WTC11 (cell line): ENCODE results near the gene SYMPK. TPM values are rescaled to one million over a fixed set of nuclear protein-coding genes. Genes with fewer than 3 reads are reported as not detected.
A peak's percentile ranks its signal among the peaks of the same experiment; 100 is the strongest.

ENCODE experiments used
- ATAC-seq: fragments of 200-7000 bp; cut with Tn5 transposase; 2 replicates; pipeline ENCODE4 v1.10.0; 2021; ENCODE audit warnings: mild to moderate bottlenecking, moderate library complexity
- CTCF ChIA-PET: fragments of 300-600 bp; sonication (Branson Sonifier 250); formaldehyde crosslinking; loops from one replicate; lab custom pipeline; 2021; ENCODE audit warnings: antibody characterized with exemption; lab: Charles Lee
- POLR2A ChIA-PET: fragments of 350-600 bp; sonication (Branson Sonifier 250); formaldehyde crosslinking; loops from one replicate; lab custom pipeline; 2021; ENCODE audit warnings: antibody characterized with exemption; lab: Charles Lee
- DNase-seq: peaks from one replicate; pipeline ENCODE4 v3.0.0; 2021; ENCODE audit warnings: low spot score
- H3K27ac Mint-ChIP-seq: 2 replicates; pipeline ENCODE4 v1.8.0; 2021; ENCODE audit warnings: mixed read lengths
- H3K27me3 Mint-ChIP-seq: 2 replicates; pipeline ENCODE4 v1.8.0; 2021; ENCODE audit warnings: low read depth, mild to moderate bottlenecking, moderate library complexity, mixed read lengths
- H3K36me3 Mint-ChIP-seq: 2 replicates; pipeline ENCODE4 v1.8.0; 2021; ENCODE audit warnings: mixed read lengths
- H3K4me1 Mint-ChIP-seq: 2 replicates; pipeline ENCODE4 v1.8.0; 2022; ENCODE audit warnings: mixed read lengths
- H3K4me3 Mint-ChIP-seq: 2 replicates; pipeline ENCODE4 v1.8.0; 2021; ENCODE audit warnings: mild to moderate bottlenecking, moderate library complexity, mixed read lengths
- H3K9me3 Mint-ChIP-seq: 2 replicates; pipeline ENCODE4 v1.8.0; 2021; ENCODE audit warnings: mixed read lengths
- FOXP1 ChIP-seq: sonication (generic); formaldehyde crosslinking; IDR thresholded peaks from 2 replicates; pipeline ENCODE4 v1.8.0; 2022; ENCODE audit warnings: missing genetic modification reagents, mild to moderate bottlenecking, moderate library complexity, borderline replicate concordance
- JUN ChIP-seq: sonication (generic); formaldehyde crosslinking; IDR thresholded peaks from 2 replicates; pipeline ENCODE4 v1.8.0; 2023; ENCODE audit warnings: mild to moderate bottlenecking, missing genetic modification reagents
- MXD4 ChIP-seq: fragments of 250-450 bp; sonication (Bioruptor Pico); IDR thresholded peaks from 2 replicates; pipeline ENCODE4 v1.8.0; 2021; ENCODE audit warnings: mild to moderate bottlenecking, moderate library complexity, borderline replicate concordance
- MYBL2 ChIP-seq: sonication (generic); formaldehyde crosslinking; IDR thresholded peaks from 2 replicates; pipeline ENCODE4 v1.8.1; 2023; ENCODE audit warnings: mild to moderate bottlenecking, moderate library complexity, missing genetic modification reagents
- NFATC4 ChIP-seq: fragments of 250-450 bp; sonication (Bioruptor Pico); IDR thresholded peaks from 2 replicates; pipeline ENCODE4 v1.9.0; 2021; ENCODE audit warnings: mild to moderate bottlenecking
- NFE2L1 ChIP-seq: sonication (generic); formaldehyde crosslinking; IDR thresholded peaks from 2 replicates; pipeline ENCODE4 v1.8.1; 2023; ENCODE audit warnings: missing genetic modification reagents
- NR1H2 ChIP-seq: sonication (generic); formaldehyde crosslinking; IDR thresholded peaks from 2 replicates; pipeline ENCODE4 v1.9.0; 2021; ENCODE audit warnings: mild to moderate bottlenecking, moderate library complexity, missing genetic modification reagents
- OVOL2 ChIP-seq: fragments of 250-450 bp; sonication (Bioruptor Pico); IDR thresholded peaks from 2 replicates; pipeline ENCODE4 v1.9.0; 2021; ENCODE audit warnings: mild to moderate bottlenecking, borderline replicate concordance
- SMAD3 ChIP-seq: sonication (generic); formaldehyde crosslinking; IDR thresholded peaks from 2 replicates; pipeline ENCODE4 v1.8.0; 2022; ENCODE audit warnings: missing genetic modification reagents, mild to moderate bottlenecking, borderline replicate concordance
- SOX15 ChIP-seq: fragments of 250-450 bp; sonication (Bioruptor Pico); IDR thresholded peaks from 2 replicates; pipeline ENCODE4 v1.9.0; 2021; ENCODE audit warnings: mild to moderate bottlenecking
- TCF7 ChIP-seq: sonication (generic); formaldehyde crosslinking; IDR thresholded peaks from 2 replicates; pipeline ENCODE4 v1.8.0; 2022; ENCODE audit warnings: mild to moderate bottlenecking, low read depth, missing genetic modification reagents, moderate library complexity
- TP53 ChIP-seq: sonication (generic); formaldehyde crosslinking; IDR thresholded peaks from 2 replicates; pipeline ENCODE4 v1.8.1; 2023; ENCODE audit warnings: mild to moderate bottlenecking, missing genetic modification reagents
- ZNF138 ChIP-seq: sonication (generic); formaldehyde crosslinking; conservative IDR thresholded peaks from 2 replicates; pipeline ENCODE4 v1.8.1; 2022; ENCODE audit warnings: mild to moderate bottlenecking, moderate library complexity, missing genetic modification reagents
- ZNF232 ChIP-seq: sonication (generic); formaldehyde crosslinking; IDR thresholded peaks from 2 replicates; pipeline ENCODE4 v1.8.0; 2022; ENCODE audit warnings: mild to moderate bottlenecking, missing genetic modification reagents
- ZNF416 ChIP-seq: fragments of 250-450 bp; sonication (Bioruptor Pico); IDR thresholded peaks from 2 replicates; pipeline ENCODE4 v1.9.0; 2021; ENCODE audit warnings: mild to moderate bottlenecking, inconsistent platforms
- total RNA-seq: library from RNA; stranded (reverse); gene quantifications from 3 replicates; pipeline ENCODE4 v1.2.3, GENCODE V29; 2021
- TF ChIP-seq, protein P1 (sequence below): fragments of 250-450 bp; sonication (Bioruptor Pico); conservative IDR thresholded peaks from 2 replicates; pipeline ENCODE4 v1.9.0; 2021; ENCODE audit warnings: mild to moderate bottlenecking
- TF ChIP-seq, protein P2 (sequence below): sonication (generic); formaldehyde crosslinking; conservative IDR thresholded peaks from 2 replicates; pipeline ENCODE4 v1.8.1; 2023; ENCODE audit warnings: mild to moderate bottlenecking, low read depth, missing genetic modification reagents, moderate library complexity
- TF ChIP-seq, protein P3 (sequence below): sonication (generic); formaldehyde crosslinking; IDR thresholded peaks from 2 replicates; pipeline ENCODE4 v1.8.0; 2022; ENCODE audit warnings: mild to moderate bottlenecking, missing genetic modification reagents
- TF ChIP-seq, protein P4 (sequence below): sonication (generic); formaldehyde crosslinking; IDR thresholded peaks from 2 replicates; pipeline ENCODE4 v1.8.1; 2022; ENCODE audit warnings: low read depth, missing genetic modification reagents, borderline replicate concordance
- TF ChIP-seq, protein P5 (sequence below): fragments of 250-450 bp; sonication (Bioruptor Pico); IDR thresholded peaks from 2 replicates; pipeline ENCODE4 v1.9.0; 2021; ENCODE audit warnings: mild to moderate bottlenecking, borderline replicate concordance

Gene SYMPK
- total RNA-seq, 1 experiment from 2014 or later: 106 TPM

DNA sequence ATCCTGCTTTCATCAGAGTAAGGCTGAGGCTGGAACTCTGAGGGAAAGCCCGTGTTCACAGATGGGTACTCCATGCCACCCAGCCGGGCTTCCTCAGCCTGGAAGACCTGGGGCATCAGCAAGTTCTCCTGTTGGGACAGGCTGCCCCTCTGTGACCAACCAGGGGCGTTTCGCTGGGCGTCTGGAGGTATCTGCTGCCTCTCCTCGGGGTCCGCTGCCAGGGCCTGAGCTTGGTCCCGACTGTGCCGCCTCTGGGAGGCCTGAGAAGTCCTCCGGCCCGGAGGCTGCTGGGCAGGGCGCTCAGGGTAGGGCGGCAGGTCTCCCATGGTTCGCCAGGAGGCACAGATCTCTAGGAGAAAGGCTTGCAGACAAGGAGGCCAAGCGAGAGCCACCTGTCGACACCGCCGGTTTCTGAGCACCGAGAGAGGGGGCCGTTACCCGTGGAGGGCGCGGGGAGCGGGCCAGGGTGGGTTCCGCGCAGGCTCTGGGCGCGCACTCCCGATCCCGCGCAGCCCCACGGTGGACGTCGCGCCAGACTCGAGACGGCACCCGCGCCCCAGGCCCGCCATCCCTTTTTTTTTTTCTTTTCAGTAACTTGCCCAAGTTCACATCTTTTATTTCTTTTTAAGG is 48.0 kb downstream of the SYMPK start, which contains the start of gene RSPH6A (continued):
- TF ChIP-seq, protein P1, sequence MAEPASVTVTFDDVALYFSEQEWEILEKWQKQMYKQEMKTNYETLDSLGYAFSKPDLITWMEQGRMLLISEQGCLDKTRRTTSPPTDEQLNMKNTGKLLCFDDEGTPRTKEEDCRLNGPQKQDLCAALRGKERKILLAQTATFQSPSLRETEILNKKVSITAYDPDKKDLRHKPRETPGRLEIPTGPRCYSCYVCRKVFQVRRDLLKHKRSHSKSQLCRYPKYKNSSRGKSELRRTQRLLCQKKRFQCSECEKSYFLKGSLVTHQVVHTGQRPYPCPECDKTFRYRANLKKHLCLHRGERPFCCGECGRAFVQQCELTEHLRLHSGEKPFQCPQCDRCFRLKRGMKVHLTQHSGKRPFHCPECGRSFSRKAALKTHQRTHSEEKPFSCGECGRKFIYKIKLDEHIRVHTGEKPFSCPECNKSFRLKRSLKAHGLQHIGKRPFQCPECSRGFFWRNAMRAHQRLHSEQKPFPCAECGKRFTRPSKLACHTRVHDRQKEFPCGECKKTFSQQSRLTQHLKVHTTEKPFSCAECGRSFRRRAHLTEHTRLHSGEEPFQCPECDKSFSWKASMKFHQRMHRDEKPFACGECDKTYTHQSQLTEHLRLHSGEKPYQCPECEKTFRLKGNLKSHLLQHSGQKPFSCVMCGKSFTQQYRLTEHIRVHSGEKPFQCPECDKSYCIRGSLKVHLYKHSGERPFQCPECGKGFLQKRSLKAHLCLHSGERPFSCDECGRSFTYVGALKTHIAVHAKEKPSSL (CRISPR knock-in tag): no peak
- peak; percentile 79; the same call in 1 of the 2 replicates for TF ChIP-seq ZNF416 (CRISPR knock-in tag)
- TF ChIP-seq NR1H2: no peak
- TF ChIP-seq FOXP1 (CRISPR knock-in tag): peak; percentile 72; the same call in 1 of the 2 replicates
- 0 out of 2 replicates have a peak, but pooled peaks have one; percentile 41 for TF ChIP-seq TCF7 (CRISPR knock-in tag)
- peak; percentile 20; the same call in 1 of the 2 replicates for TF ChIP-seq MYBL2 (CRISPR knock-in tag)
- TF ChIP-seq TP53 (CRISPR knock-in tag): 0 out of 2 replicates have a peak, but pooled peaks have one; percentile 10
- TF ChIP-seq, protein P2, sequence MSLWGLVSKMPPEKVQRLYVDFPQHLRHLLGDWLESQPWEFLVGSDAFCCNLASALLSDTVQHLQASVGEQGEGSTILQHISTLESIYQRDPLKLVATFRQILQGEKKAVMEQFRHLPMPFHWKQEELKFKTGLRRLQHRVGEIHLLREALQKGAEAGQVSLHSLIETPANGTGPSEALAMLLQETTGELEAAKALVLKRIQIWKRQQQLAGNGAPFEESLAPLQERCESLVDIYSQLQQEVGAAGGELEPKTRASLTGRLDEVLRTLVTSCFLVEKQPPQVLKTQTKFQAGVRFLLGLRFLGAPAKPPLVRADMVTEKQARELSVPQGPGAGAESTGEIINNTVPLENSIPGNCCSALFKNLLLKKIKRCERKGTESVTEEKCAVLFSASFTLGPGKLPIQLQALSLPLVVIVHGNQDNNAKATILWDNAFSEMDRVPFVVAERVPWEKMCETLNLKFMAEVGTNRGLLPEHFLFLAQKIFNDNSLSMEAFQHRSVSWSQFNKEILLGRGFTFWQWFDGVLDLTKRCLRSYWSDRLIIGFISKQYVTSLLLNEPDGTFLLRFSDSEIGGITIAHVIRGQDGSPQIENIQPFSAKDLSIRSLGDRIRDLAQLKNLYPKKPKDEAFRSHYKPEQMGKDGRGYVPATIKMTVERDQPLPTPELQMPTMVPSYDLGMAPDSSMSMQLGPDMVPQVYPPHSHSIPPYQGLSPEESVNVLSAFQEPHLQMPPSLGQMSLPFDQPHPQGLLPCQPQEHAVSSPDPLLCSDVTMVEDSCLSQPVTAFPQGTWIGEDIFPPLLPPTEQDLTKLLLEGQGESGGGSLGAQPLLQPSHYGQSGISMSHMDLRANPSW (CRISPR knock-in tag): 0 out of 2 replicates have a peak, but pooled peaks have one; percentile 57
- no peak for TF ChIP-seq MXD4
- TF ChIP-seq SOX15 (CRISPR knock-in tag): no peak

DNA sequence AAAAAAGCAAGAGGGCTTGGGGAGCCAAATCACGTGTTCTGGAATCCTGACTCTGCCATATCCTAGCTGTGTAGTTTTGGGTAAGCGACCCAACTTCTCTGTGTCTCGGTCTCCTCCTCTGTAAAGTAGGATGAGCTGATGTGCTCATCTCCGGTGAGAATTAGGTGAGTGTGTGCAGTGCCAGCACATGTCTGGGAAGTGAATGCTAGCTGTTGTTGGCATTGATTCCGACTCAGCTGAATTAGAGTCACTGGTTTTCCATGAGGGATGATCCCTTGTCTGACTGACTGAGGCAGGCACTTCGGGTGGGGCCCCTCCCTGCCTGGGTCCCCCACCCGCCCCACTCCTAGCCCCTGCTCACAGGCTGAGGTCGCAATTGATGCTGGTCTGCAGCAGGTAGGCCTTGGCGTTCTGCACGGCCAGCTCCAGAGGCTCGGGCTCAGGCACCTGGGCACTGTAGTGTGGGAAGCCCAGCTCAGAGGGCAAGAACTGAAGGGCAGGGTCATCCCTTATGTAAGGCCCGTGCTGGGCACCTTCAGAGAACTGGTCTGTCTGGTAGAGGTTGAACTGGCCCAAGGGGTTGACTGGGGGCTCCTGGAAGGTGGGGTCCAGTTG is 48.7 kb downstream of the SYMPK start:
- ChIA-PET POLR2A (interaction anchor here (1.0 to 4.0 kb wide), 5 partner anchors 15 to 123 kb away, joined by 3 to 47 read pairs (median 6); partner anchors contain the start of genes DMWD, FOXA3, QPCTL and SIX5), CTCF (interaction anchor here (0.6 to 7.2 kb wide), 13 partner anchors 12 to 97 kb away, joined by 3 to 135 read pairs (median 8); partner anchors contain the start of genes DMPK, DMWD and SIX5)
- H3K4me3 Mint-ChIP-seq: peak overlapping the region; percentile 89
- H3K27ac Mint-ChIP-seq: peak overlapping the region; percentile 45; the same call in 1 of the 2 replicates
- peaks cover 36% of the 10 kb centered on the region for H3K4me1 Mint-ChIP-seq
- ATAC-seq (no peak), DNase-seq (no peak)
- TF ChIP-seq ZNF232 (CRISPR knock-in tag): no peak
- TF ChIP-seq NFE2L1 (CRISPR knock-in tag): no peak
- TF ChIP-seq, protein P3, sequence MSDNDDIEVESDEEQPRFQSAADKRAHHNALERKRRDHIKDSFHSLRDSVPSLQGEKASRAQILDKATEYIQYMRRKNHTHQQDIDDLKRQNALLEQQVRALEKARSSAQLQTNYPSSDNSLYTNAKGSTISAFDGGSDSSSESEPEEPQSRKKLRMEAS (CRISPR knock-in tag): no peak
- no peak for TF ChIP-seq ZNF138
- no peak for TF ChIP-seq JUN (CRISPR knock-in tag)
- H3K36me3 Mint-ChIP-seq: no peaks in the 10 kb centered on the region; the same call in 1 of the 2 replicates
- no peaks in the 10 kb centered on the region for H3K9me3 Mint-ChIP-seq
- no peaks in the 10 kb centered on the region; the same call in none of the 2 replicates for H3K27me3 Mint-ChIP-seq

DNA sequence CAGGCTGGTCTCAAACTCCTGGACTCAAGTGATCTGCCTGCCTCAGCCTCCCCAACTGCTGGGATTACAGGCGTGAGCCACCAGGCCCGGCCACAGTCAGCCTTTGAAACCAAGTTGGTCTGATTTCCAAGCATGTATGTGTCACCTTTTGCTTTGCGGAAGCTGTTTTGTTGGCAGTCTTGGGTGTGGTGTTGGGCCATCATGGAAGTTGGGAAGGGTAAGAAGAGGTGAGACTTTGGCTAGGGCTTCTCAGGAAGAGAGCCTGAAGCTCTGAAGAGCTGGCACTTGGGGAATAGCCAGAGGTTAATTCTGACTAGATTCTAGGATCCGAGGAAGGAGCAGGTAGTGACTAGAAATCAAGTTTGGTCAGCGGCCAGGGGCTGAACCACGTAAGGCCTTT is 50.6 kb downstream of the SYMPK start:
- TF ChIP-seq, protein P4, sequence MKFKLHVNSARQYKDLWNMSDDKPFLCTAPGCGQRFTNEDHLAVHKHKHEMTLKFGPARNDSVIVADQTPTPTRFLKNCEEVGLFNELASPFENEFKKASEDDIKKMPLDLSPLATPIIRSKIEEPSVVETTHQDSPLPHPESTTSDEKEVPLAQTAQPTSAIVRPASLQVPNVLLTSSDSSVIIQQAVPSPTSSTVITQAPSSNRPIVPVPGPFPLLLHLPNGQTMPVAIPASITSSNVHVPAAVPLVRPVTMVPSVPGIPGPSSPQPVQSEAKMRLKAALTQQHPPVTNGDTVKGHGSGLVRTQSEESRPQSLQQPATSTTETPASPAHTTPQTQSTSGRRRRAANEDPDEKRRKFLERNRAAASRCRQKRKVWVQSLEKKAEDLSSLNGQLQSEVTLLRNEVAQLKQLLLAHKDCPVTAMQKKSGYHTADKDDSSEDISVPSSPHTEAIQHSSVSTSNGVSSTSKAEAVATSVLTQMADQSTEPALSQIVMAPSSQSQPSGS (CRISPR knock-in tag): no peak
- no peak for TF ChIP-seq NFATC4 (CRISPR knock-in tag)
- TF ChIP-seq, protein P5, sequence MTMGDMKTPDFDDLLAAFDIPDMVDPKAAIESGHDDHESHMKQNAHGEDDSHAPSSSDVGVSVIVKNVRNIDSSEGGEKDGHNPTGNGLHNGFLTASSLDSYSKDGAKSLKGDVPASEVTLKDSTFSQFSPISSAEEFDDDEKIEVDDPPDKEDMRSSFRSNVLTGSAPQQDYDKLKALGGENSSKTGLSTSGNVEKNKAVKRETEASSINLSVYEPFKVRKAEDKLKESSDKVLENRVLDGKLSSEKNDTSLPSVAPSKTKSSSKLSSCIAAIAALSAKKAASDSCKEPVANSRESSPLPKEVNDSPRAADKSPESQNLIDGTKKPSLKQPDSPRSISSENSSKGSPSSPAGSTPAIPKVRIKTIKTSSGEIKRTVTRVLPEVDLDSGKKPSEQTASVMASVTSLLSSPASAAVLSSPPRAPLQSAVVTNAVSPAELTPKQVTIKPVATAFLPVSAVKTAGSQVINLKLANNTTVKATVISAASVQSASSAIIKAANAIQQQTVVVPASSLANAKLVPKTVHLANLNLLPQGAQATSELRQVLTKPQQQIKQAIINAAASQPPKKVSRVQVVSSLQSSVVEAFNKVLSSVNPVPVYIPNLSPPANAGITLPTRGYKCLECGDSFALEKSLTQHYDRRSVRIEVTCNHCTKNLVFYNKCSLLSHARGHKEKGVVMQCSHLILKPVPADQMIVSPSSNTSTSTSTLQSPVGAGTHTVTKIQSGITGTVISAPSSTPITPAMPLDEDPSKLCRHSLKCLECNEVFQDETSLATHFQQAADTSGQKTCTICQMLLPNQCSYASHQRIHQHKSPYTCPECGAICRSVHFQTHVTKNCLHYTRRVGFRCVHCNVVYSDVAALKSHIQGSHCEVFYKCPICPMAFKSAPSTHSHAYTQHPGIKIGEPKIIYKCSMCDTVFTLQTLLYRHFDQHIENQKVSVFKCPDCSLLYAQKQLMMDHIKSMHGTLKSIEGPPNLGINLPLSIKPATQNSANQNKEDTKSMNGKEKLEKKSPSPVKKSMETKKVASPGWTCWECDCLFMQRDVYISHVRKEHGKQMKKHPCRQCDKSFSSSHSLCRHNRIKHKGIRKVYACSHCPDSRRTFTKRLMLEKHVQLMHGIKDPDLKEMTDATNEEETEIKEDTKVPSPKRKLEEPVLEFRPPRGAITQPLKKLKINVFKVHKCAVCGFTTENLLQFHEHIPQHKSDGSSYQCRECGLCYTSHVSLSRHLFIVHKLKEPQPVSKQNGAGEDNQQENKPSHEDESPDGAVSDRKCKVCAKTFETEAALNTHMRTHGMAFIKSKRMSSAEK (CRISPR knock-in tag): no peak
- no peak for TF ChIP-seq SMAD3
- TF ChIP-seq, protein P3 (CRISPR knock-in tag): no peak
- TF ChIP-seq OVOL2: no peak
- TF ChIP-seq FOXP1 (CRISPR knock-in tag): no peak
- TF ChIP-seq, all 79 proteins: peak for 0
- CTCF ChIA-PET: interaction anchor here (0.5 to 6.6 kb wide), 3 partner anchors 10 to 528 kb away, joined by 3 to 133 read pairs (median 11); partner anchors contain the start of gene SIX5
- Mint-ChIP-seq H3K4me3 (no peak overlapping the region), H3K9me3 (no peaks in the 10 kb centered on the region), H3K27me3 (peaks cover 3% of the 10 kb centered on the region), H3K4me1 (peaks cover 20% of the 10 kb centered on the region), H3K27ac (peak overlapping the region; percentile 82), H3K36me3 (no peaks in the 10 kb centered on the region; the same call in 1 of the 2 replicates)
- DNase-seq: no peak
- no peak for ATAC-seq
- POLR2A ChIA-PET: interaction anchor here (1.0 kb wide), 1 partner anchor 43 kb away, joined by 3 read pairs; the partner anchor contains the start of gene SIX5
